ENCODE measurements around the gene REPS1. TPM values are rescaled to one million over a fixed set of nuclear protein-coding genes. Genes with fewer than 3 reads are reported as not detected.

The REPS1 gene
- polyA plus RNA-seq, 1 of the 3 experiments (the other 2 are of a cell fraction): 26.2 TPM

- TF ChIP-seq FOXM1 (IDR thresholded peaks at IDR 0.05; ENCODE audit: low read depth) (no peak), CHD2 (IDR thresholded peaks at IDR 0.05; ENCODE audit: low read length, partially characterized antibody) (no peak), MAX (IDR thresholded peaks at IDR 0.05; ENCODE audit: low read depth) (no peak), FOSL2 (IDR thresholded peaks at IDR 0.05; ENCODE audit: borderline replicate concordance, low read depth) (no peak), PBX3 (IDR thresholded peaks at IDR 0.05) (no peak), TAF1 (IDR thresholded peaks at IDR 0.05; ENCODE audit: borderline replicate concordance, low read depth, low read length) (no peak), CTCF (IDR thresholded peaks at IDR 0.05) (no peak)
Observed at GRCh38 chr6:138997136-138997535, 9.1 kb upstream of the REPS1 start (continued).

- Histone ChIP-seq H3K4me1 (ENCODE audit: control insufficient read depth in 1 of 2, insufficient read depth in 2 of 2, low read depth in 1 of 2, low read length in 1 of 2) (no peaks in the 10 kb centered on the region), H3K9ac (no peak overlapping the region), H3K4me2 (no peak overlapping the region), H3K9me3 (no peaks in the 10 kb centered on the region), H3K27ac (ENCODE audit: low read depth in 2 of 2, low read length in 1 of 2) (no peak overlapping the region), H3K79me2 (ENCODE audit: insufficient read depth) (no peaks in the 10 kb centered on the region), H3K4me3 (ENCODE audit: low read depth in 2 of 2, low read length in 1 of 2) (no peak overlapping the region), H4K20me1 (ENCODE audit: insufficient read depth) (no peaks in the 10 kb centered on the region), H2AFZ (ENCODE audit: low read depth) (no peak overlapping the region), H3K36me3 (replicated peaks in 1 of 2; ENCODE audit: control insufficient read depth in 1 of 2, insufficient read depth in 2 of 2, low read length in 1 of 2) (no peaks in the 10 kb centered on the region), H3K9me2 (no peaks in the 10 kb centered on the region), H3K27me3 (ENCODE audit: insufficient read depth) (no peaks in the 10 kb centered on the region), H3F3A (replicated peaks; ENCODE audit: insufficient read depth) (no peaks in the 10 kb centered on the region)
- ChIA-PET CTCF (interaction anchor here (1.1 kb wide), 1 partner anchor 8 kb away, joined by 3 read pairs; the partner anchor contains the start of gene REPS1), POLR2A (no interaction called here)
- TF ChIP-seq FOXJ3 (CRISPR knock-in tag; IDR thresholded peaks at IDR 0.05) (no peak), RXRA (IDR thresholded peaks at IDR 0.05; ENCODE audit: borderline replicate concordance, low read depth) (no peak), FOXM1 (IDR thresholded peaks at IDR 0.05; ENCODE audit: low read depth) (no peak), SMC3 (IDR thresholded peaks at IDR 0.05; ENCODE audit: low read depth, low read length) (no peak), IRF3 (IDR thresholded peaks at IDR 0.05; ENCODE audit: low read depth, low read length) (no peak), FOSL2 (IDR thresholded peaks at IDR 0.05; ENCODE audit: borderline replicate concordance, low read depth) (no peak), PBX3 (IDR thresholded peaks at IDR 0.05) (no peak), TCF12 (IDR thresholded peaks at IDR 0.05) (no peak), USF2 (IDR thresholded peaks at IDR 0.05; ENCODE audit: borderline replicate concordance, low read depth, low read length) (no peak), RCOR1 (IDR thresholded peaks at IDR 0.05; ENCODE audit: low read length) (no peak), SIN3A (IDR thresholded peaks at IDR 0.05; ENCODE audit: borderline replicate concordance, low read depth, low read length) (no peak), ZBTB33 (IDR thresholded peaks at IDR 0.05; ENCODE audit: borderline replicate concordance, low read depth) (no peak), CHD2 (IDR thresholded peaks at IDR 0.05; ENCODE audit: low read length, partially characterized antibody) (no peak), TAF1 (IDR thresholded peaks at IDR 0.05; ENCODE audit: borderline replicate concordance, low read depth, low read length) (no peak), RFX5 (IDR thresholded peaks at IDR 0.05; ENCODE audit: low read length) (no peak), MAX (IDR thresholded peaks at IDR 0.05; ENCODE audit: low read depth) (no peak), NFIC (IDR thresholded peaks at IDR 0.05; ENCODE audit: borderline replicate concordance) (no peak), EZH2phosphoT487 (IDR thresholded peaks at IDR 0.05; ENCODE audit: borderline replicate concordance, low read depth) (no peak)
- DNase-seq: no peak
- 54% methylated on average over 3 of the region's 3 CpGs for WGBS (ENCODE audit: low lambda C conversion rate)
Observed at GRCh38 chr6:138996524-138996923, 8.5 kb upstream of the REPS1 start.
